ENCODE results near the gene KIAA0930. TPM values are rescaled to one million over a fixed set of nuclear protein-coding genes. Genes with fewer than 3 reads are reported as not detected.

KIAA0930 gene
- total RNA-seq, 1 donor from 2014 or later, result 107 TPM

DNA sequence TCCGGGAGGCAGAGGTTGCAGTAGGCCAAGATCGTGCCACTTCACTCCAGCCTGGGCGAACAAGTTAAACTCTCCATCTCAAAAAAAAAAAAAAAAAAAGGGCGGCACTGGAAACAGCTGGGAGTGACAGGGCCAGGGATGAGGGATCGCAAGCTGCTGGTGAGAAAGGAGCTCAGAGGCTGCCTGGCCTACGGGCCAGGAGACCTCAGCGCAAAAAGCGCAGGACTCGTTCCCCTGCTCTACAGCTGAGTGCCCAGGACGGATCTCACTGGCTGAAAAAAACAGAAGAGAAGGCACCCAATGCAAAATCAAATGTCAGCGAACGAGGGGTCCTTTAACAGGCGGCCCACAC is 77.6 kb downstream of the KIAA0930 start:
- peaks cover 28% of the 10 kb centered on the region for H3K4me1 Mint-ChIP-seq (ENCODE audit: low read depth, unreplicated experiment)
- FAIRE-seq, result no peak

DNA sequence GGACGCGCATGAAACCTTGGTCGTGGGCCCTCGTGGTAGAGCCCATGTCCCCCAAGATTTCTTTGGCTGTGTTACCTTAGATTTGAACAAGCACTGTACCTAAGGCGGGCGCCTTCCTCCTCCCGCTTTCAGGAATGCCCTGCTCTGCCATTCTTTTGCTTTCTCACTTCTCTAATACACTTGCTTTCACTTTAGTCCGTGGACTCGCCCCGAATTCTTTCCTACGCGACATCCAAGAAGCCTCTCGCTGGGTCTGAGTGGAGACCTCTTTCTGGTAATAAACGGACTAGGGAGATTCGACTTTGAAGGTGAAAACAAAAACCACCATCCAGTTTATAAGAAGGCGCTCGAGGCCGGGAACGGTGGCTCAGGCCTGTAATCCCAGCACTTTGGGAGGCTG is 78.2 kb downstream of the KIAA0930 start:
- peaks cover 39% of the 10 kb centered on the region for H4K20me1 ChIP-seq (ENCODE audit: insufficient read depth, low read length)
- TF ChIP-seq EZH2 (IDR thresholded peaks at IDR 0.05; ENCODE audit: insufficient read depth, low read length), result no peak
- TF ChIP-seq, protein P1, sequence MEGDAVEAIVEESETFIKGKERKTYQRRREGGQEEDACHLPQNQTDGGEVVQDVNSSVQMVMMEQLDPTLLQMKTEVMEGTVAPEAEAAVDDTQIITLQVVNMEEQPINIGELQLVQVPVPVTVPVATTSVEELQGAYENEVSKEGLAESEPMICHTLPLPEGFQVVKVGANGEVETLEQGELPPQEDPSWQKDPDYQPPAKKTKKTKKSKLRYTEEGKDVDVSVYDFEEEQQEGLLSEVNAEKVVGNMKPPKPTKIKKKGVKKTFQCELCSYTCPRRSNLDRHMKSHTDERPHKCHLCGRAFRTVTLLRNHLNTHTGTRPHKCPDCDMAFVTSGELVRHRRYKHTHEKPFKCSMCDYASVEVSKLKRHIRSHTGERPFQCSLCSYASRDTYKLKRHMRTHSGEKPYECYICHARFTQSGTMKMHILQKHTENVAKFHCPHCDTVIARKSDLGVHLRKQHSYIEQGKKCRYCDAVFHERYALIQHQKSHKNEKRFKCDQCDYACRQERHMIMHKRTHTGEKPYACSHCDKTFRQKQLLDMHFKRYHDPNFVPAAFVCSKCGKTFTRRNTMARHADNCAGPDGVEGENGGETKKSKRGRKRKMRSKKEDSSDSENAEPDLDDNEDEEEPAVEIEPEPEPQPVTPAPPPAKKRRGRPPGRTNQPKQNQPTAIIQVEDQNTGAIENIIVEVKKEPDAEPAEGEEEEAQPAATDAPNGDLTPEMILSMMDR (IDR thresholded peaks at IDR 0.05; ENCODE audit: insufficient read depth, low read depth, low read length), result no peak
- peak overlapping the region; percentile 95 for H3K27ac ChIP-seq (ENCODE audit: low read depth, low read length)
- Mint-ChIP-seq H3K36me3 (ENCODE audit: low read depth, unreplicated experiment) (no peaks in the 10 kb centered on the region), H3K4me3 (ENCODE audit: unreplicated experiment) (peak overlapping the region; percentile 93), H3K27ac (ENCODE audit: unreplicated experiment) (peak overlapping the region; percentile 91), H3K27me3 (ENCODE audit: low read depth, unreplicated experiment) (no peaks in the 10 kb centered on the region), H3K9me3 (ENCODE audit: unreplicated experiment) (no peaks in the 10 kb centered on the region), H3K4me1 (ENCODE audit: low read depth, unreplicated experiment) (peaks cover 28% of the 10 kb centered on the region)
- FAIRE-seq, result no peak
- H3K9me3 ChIP-seq (ENCODE audit: insufficient read depth, low read depth, low read length), result no peaks in the 10 kb centered on the region
- H3K79me2 ChIP-seq (ENCODE audit: insufficient read depth, low read length), result peaks cover 86% of the 10 kb centered on the region
- H2AFZ ChIP-seq (ENCODE audit: low read depth, low read length), result no peak overlapping the region
- peaks cover 23% of the 10 kb centered on the region for H3K4me1 ChIP-seq (ENCODE audit: insufficient read depth, low read length)
- H3K36me3 ChIP-seq (ENCODE audit: insufficient read depth, low read length), result peaks cover 13% of the 10 kb centered on the region
- H3K27me3 ChIP-seq (ENCODE audit: insufficient read depth, low read length), result no peaks in the 10 kb centered on the region
- peak overlapping the region; percentile 98 for H3K4me2 ChIP-seq (ENCODE audit: low read length)
- H3K9ac ChIP-seq (ENCODE audit: low read length), result peak overlapping the region; percentile 97
- H3K4me3 ChIP-seq (ENCODE audit: insufficient read depth, low read depth, low read length), result peak overlapping the region; percentile 90
- DNase-seq (ENCODE audit: low read depth), result no peak

More for the DNA sequence above, 77.6 kb downstream of the KIAA0930 start:
- peak overlapping the region; percentile 93 for H3K4me3 Mint-ChIP-seq (ENCODE audit: unreplicated experiment)
- TF ChIP-seq EZH2 (IDR thresholded peaks at IDR 0.05; ENCODE audit: insufficient read depth, low read length), result no peak
- TF ChIP-seq, protein P1 (IDR thresholded peaks at IDR 0.05; ENCODE audit: insufficient read depth, low read depth, low read length), result no peak
- no peaks in the 10 kb centered on the region for H3K36me3 Mint-ChIP-seq (ENCODE audit: low read depth, unreplicated experiment)
- Histone ChIP-seq H2AFZ (ENCODE audit: low read depth, low read length) (peak overlapping the region; percentile 94), H3K4me2 (ENCODE audit: low read length) (peak overlapping the region; percentile 98), H3K4me1 (ENCODE audit: insufficient read depth, low read length) (peaks cover 23% of the 10 kb centered on the region), H3K4me3 (ENCODE audit: insufficient read depth, low read depth, low read length) (peak overlapping the region; percentile 90), H3K79me2 (ENCODE audit: insufficient read depth, low read length) (peaks cover 87% of the 10 kb centered on the region), H3K27me3 (ENCODE audit: insufficient read depth, low read length) (no peaks in the 10 kb centered on the region), H3K9me3 (ENCODE audit: insufficient read depth, low read depth, low read length) (no peaks in the 10 kb centered on the region), H3K36me3 (ENCODE audit: insufficient read depth, low read length) (peaks cover 9% of the 10 kb centered on the region), H3K9ac (ENCODE audit: low read length) (peak overlapping the region; percentile 97), H4K20me1 (ENCODE audit: insufficient read depth, low read length) (peaks cover 37% of the 10 kb centered on the region), H3K27ac (ENCODE audit: low read depth, low read length) (peak overlapping the region; percentile 95)
- peak overlapping the region; percentile 91 for H3K27ac Mint-ChIP-seq (ENCODE audit: unreplicated experiment)
- no peaks in the 10 kb centered on the region for H3K9me3 Mint-ChIP-seq (ENCODE audit: unreplicated experiment)
- no peaks in the 10 kb centered on the region for H3K27me3 Mint-ChIP-seq (ENCODE audit: low read depth, unreplicated experiment)
- DNase-seq (ENCODE audit: low read depth), result peak; percentile 39

GRCh38 chr22:45159652-45160462 is 80.8 kb downstream of the KIAA0930 start:
- Histone ChIP-seq H3K79me2 (ENCODE audit: insufficient read depth, low read length) (peaks cover 62% of the 10 kb centered on the region), H3K36me3 (ENCODE audit: insufficient read depth, low read length) (peaks cover 14% of the 10 kb centered on the region), H3K4me2 (ENCODE audit: low read length) (peak overlapping the region; percentile 7), H4K20me1 (ENCODE audit: insufficient read depth, low read length) (peaks cover 35% of the 10 kb centered on the region), H3K9ac (ENCODE audit: low read length) (no peak overlapping the region), H3K4me3 (ENCODE audit: insufficient read depth, low read depth, low read length) (no peak overlapping the region), H3K27me3 (ENCODE audit: insufficient read depth, low read length) (no peaks in the 10 kb centered on the region), H3K9me3 (ENCODE audit: insufficient read depth, low read depth, low read length) (no peaks in the 10 kb centered on the region), H2AFZ (ENCODE audit: low read depth, low read length) (no peak overlapping the region), H3K4me1 (ENCODE audit: insufficient read depth, low read length) (peaks cover 14% of the 10 kb centered on the region), H3K27ac (ENCODE audit: low read depth, low read length) (no peak overlapping the region)
- Mint-ChIP-seq H3K9me3 (ENCODE audit: unreplicated experiment) (no peaks in the 10 kb centered on the region), H3K27ac (ENCODE audit: unreplicated experiment) (peak overlapping the region; percentile 34), H3K4me1 (ENCODE audit: low read depth, unreplicated experiment) (peaks cover 22% of the 10 kb centered on the region), H3K36me3 (ENCODE audit: low read depth, unreplicated experiment) (peaks cover 8% of the 10 kb centered on the region), H3K27me3 (ENCODE audit: low read depth, unreplicated experiment) (no peaks in the 10 kb centered on the region), H3K4me3 (ENCODE audit: unreplicated experiment) (no peak overlapping the region)
- DNase-seq (ENCODE audit: low read depth), result peak; percentile 26
- FAIRE-seq, result no peak
- TF ChIP-seq, protein P1 (IDR thresholded peaks at IDR 0.05; ENCODE audit: insufficient read depth, low read depth, low read length), result no peak
- no peak for TF ChIP-seq EZH2 (IDR thresholded peaks at IDR 0.05; ENCODE audit: insufficient read depth, low read length)

All from astrocyte (in vitro differentiated cells and primary cell).